ENCODE measurements around the gene KCNJ10.
A peak's percentile ranks its signal among the peaks of the same experiment; 100 is the strongest.

KCNJ10 gene

DNA sequence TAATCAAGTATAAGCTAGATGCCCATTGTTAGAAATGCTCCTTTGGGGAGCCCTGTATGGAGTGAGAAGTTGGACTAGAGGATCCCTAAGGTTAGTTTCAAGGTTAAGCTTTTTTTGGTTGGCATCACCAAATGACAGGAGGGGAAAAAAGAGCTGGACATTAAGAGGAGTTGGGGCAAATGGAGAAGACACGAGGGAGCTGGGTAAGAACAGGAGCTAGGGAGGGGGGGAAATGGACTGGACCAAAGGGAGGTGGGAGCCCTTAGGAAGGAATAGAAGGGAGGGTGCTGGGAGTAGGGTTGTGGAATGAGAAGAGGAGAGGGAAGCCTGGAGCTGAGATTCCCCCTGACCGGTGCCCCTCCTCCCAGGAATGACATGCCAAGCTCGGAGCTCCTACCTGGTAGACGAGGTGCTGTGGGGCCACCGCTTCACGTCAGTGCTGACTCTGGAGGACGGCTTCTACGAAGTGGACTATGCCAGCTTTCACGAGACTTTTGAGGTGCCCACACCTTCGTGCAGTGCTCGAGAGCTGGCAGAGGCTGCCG is 17.2 kb upstream of the KCNJ10 start:
- no peak for DNase-seq (ENCODE audit: low read depth, low spot score)
- no peak overlapping the region for H3K4me3 ChIP-seq (ENCODE audit: low read length)

DNA sequence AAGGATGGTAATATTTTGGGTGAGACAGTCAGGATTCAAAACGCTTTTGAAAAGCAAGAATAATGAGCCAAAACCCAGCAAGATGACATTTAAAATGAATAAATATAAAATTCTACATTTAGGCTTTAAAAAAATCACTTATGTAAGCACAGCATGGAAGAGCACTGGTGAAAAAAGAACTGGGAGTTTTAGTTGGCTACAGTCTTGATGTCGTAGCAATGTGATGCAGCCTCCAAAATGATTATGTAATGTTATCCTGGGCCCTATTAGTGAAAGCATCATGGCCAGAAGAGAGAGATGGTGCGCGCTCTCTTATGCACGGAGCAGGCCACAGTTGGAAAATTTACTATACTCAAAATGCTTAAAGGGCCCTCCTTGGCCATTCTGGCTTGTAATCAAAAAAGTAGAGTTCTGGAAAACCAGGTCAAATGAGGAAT is 16.5 kb upstream of the KCNJ10 start:
- DNase-seq (ENCODE audit: low read depth, low spot score), result no peak
- H3K4me3 ChIP-seq (ENCODE audit: low read length), result no peak overlapping the region

DNA sequence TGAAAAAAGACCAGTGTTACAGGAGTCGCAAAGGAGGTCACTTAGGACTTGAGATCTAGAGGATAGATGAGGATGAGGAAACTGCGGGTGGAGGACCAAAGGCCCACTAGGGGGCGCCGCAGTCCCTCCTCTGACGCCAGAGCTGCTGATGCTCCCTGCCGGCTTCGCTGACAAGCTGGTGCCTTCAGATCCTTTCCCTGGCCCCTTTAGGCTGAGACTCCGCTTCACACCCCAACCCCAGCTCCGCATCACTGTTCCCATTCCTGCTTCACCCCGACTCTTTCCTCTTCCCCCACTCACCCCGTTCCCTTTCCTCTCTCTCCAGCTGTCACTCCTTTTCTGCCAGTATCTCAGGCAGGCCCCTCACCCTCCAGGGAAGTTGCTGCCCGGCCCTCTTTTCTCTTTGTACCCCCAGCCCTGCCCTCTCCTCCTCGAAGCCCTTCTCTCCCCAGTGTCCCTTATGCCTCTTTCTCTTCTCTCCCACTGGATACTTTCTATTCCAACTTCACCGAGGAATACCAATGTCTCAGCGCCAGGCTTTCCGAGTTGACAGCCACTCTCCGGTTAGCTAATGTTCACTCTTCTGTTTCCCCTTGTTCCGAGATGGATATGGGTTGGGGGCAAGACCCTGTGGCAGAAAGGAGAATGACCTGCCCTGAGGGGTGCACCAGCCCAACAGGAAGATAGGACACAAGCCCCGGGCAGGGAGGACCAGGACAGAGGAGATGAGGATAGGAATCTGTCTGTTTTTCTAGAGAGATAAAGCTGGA is 15.9 kb upstream of the KCNJ10 start:
- DNase-seq (ENCODE audit: low read depth, low spot score), result peak; percentile 53
- no peak overlapping the region for H3K4me3 ChIP-seq (ENCODE audit: low read length)

DNA sequence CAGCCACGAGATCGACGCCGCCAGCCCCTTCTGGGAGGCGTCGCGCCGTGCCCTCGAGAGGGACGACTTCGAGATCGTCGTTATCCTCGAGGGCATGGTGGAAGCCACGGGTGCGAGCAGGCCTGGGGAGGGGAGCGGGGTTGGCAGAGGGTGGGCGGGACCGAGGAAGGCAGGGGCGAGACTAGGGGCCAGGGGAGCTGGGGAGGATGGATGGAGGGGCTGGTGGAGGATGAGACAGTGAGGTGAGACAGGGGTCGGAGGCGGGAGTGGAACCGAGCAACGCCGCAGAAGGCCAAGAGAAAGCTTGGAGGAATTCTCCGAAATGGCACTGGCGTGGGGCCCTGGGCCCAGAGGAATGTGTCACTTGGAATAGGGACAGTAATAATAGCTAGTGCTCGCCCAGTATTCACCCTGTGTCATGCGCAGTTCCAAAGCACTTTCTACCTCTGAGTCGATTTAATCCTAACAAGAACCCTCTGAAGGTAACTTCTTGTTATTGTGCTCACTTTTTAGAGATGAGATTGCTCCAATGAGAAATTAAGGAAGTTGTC is 14.9 kb upstream of the KCNJ10 start:
- no peak overlapping the region for H3K4me3 ChIP-seq (ENCODE audit: low read length)
- no peak for DNase-seq (ENCODE audit: low read depth, low spot score)

DNA sequence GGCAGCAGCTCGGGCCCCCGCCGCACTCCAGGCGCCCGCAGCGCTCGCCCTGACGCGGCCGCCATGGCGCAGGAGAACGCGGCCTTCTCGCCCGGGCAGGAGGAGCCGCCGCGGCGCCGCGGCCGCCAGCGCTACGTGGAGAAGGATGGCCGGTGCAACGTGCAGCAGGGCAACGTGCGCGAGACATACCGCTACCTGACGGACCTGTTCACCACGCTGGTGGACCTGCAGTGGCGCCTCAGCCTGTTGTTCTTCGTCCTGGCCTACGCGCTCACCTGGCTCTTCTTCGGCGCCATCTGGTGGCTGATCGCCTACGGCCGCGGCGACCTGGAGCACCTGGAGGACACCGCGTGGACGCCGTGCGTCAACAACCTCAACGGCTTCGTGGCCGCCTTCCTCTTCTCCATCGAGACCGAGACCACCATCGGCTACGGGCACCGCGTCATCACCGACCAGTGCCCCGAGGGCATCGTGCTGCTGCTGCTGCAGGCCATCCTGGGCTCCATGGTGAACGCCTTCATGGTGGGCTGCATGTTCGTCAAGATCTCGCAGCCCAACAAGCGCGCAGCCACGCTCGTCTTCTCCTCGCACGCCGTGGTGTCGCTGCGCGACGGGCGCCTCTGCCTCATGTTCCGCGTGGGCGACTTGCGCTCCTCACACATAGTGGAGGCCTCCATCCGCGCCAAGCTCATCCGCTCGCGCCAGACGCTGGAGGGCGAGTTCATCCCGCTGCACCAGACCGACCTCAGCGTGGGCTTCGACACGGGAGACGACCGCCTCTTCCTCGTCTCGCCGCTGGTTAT is 14.2 kb upstream of the KCNJ10 start:
- no peak for DNase-seq (ENCODE audit: low read depth, low spot score)
- no peak overlapping the region for H3K4me3 ChIP-seq (ENCODE audit: low read length)

GRCh38 chr1:160082926-160083325 is 13.0 kb upstream of the KCNJ10 start:
- no peak for DNase-seq (ENCODE audit: low read depth, low spot score)
- no peak overlapping the region for H3K4me3 ChIP-seq (ENCODE audit: low read length)

DNA sequence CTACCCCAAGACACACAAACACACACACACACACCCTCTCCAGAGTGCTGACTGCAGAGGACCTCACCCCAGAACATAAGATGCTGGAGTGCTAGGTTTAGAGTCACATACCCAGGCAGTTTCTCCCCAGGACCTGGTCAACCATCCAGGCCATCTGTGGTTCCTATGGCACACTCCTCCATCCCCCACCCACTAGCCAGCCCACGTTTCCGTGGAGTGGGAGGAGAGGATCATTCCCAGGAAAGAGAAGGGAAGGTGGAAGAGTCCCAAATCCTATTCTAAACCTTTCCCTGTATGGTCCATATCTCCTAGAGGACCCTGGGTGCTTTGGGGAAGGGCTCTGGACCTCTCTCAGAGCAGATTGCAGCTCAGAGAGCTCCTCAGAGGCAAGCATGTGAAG is 12.5 kb upstream of the KCNJ10 start:
- no peak for DNase-seq (ENCODE audit: low read depth, low spot score)
- H3K4me3 ChIP-seq (ENCODE audit: low read length), result no peak overlapping the region

DNA sequence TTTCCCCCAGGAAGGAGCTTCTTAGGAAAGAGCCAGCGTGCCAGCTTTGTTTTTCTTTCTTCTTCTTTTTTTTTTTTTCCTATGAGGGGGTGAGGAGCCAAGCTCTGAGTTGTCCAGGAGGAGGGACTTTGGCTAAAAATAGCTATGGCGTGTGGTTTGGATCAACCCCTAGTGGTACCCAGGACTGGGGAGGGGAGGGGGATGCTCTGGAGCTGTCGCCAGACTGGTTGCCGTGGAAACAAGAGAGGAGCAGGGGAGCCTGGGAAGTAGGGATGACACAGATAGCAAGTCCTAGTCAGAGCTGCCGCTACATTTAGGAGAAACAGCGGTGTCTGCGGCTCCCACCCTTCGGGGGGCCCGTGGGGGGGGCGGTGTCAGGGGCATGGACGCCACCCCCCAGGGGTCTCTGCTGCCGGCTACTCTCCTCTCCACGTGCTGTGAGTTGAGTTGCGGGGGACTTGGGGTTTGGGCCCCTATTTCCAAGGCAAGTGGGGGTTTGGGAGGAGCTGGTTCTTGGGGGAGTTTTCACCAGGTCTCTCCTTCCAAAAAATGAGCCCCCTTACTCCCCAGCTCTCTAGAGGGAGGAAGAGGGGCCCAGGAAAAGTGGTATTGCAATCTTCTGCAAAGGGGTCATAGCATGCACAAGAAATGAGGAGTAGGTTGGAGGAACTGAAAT is 11.4 kb upstream of the KCNJ10 start, which contains the start of gene KCNJ9:
Gene KCNJ9 (plus strand): TSS at position 278 of the 676 bp plus-strand sequence. CDS start 2,493 bp downstream, outside the sequence.
- H3K4me3 ChIP-seq (ENCODE audit: low read length), result no peak within 1 kb of the TSS
- DNase-seq (ENCODE audit: low read depth, low spot score), result no peak

DNA sequence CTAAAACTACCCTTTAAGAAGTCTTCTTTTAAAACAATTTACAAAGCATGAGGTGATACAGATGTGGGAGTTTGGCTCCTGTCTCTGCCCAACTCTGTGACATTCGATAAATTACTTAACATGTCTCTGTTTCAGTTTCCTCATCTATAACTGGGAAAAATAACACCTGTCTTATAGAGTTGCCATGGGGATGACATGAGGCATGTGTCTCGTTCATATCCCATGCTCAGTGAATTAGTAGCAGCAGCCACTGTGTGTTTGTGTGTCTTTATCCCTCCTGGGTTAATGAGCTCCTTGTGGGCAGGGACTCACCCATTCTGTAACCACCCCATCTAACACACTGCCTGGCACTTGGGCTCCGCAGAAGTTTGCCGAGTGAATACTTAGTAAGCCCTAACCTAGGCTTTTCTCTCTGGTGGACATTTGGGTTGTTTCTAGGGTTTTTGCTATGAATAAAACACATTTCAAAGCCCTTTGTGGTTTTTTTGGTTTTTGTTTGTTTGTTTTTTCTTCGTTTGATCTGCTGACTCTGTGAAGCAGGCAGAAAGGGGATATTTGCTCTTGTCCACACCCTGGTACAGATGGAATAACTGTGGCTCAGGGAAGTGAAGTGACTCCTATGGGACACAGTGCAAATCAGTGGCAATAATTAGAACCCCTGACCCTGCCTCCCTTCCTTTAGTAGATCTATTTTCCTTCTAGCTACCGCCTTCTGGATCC is 10.6 kb upstream of the KCNJ10 start:
- DNase-seq (ENCODE audit: low read depth, low spot score), result no peak
- H3K4me3 ChIP-seq (ENCODE audit: low read length), result no peak overlapping the region

DNA sequence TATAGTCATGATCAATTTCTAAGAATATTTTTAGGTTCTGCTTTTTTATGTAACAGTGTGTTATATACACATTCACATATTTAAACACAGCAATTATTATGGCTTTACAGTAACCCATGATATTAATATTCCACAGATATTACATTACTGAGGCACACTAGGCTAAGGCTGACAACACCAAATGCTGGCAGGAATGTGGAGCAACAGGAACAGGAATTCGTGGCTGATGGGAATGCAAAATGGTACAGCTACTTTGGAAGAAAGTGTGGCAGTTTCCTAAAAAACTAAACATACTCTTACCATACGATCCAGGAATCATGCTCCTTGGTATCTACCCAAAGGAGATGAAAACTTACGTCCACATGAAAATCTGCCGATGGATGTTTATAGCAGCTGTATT is 9.5 kb upstream of the KCNJ10 start:
- no peak for DNase-seq (ENCODE audit: low read depth, low spot score)
- no peak overlapping the region for H3K4me3 ChIP-seq (ENCODE audit: low read length)

- H3K4me3 ChIP-seq (ENCODE audit: low read length), result no peak overlapping the region
- no peak for DNase-seq (ENCODE audit: low read depth, low spot score)
Measured at GRCh38 chr1:160078512-160079195, 8.7 kb upstream of the KCNJ10 start.

GRCh38 chr1:160077486-160077885 is 7.5 kb upstream of the KCNJ10 start:
- no peak overlapping the region for H3K4me3 ChIP-seq (ENCODE audit: low read length)
- DNase-seq (ENCODE audit: low read depth, low spot score), result no peak

DNA sequence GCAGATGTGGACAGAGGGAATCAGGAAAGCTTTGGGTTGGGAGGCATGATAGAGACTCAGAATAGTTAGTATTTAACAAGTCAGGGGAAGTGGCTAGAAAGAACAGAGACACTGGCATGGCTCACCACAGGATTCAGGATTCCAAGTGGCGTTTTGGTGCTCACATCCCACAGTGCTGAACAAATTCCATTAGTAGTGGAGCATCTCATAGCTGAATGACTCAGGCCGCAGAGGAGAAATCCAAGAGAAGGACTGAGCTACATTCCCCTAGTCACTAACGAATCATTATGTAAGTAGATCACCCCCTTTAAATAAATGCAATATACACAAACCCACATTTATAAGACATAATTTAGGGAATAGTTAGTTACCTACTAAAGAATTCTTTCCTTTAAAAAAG is 6.3 kb upstream of the KCNJ10 start:
- no peak overlapping the region for H3K4me3 ChIP-seq (ENCODE audit: low read length)
- no peak for DNase-seq (ENCODE audit: low read depth, low spot score)

DNA sequence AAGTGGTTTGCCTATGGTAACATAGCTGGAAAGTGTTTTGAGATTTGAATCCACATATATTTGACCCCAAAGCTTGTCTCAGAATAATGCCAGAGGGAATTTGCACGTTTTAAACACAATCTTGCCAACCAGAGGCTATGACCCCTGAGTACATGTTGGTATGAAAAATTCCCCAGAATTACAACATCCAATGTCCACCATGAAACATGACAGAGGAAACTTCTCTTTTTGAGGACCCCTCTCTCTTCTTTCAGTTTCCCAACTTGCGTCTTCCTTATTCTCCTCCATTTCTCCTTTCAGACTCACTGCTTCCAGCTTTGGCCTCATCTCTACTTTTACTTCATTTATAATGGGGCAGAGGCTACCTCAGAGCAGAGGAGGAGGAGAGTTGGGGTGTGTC is 5.9 kb upstream of the KCNJ10 start:
- no peak overlapping the region for H3K4me3 ChIP-seq (ENCODE audit: low read length)
- DNase-seq (ENCODE audit: low read depth, low spot score), result no peak

GRCh38 chr1:160074865-160075264 is 4.9 kb upstream of the KCNJ10 start:
- DNase-seq (ENCODE audit: low read depth, low spot score), result no peak
- no peak overlapping the region for H3K4me3 ChIP-seq (ENCODE audit: low read length)

- no peak overlapping the region for H3K4me3 ChIP-seq (ENCODE audit: low read length)
- DNase-seq (ENCODE audit: low read depth, low spot score), result no peak
Measured at GRCh38 chr1:160071289-160071688, 1.3 kb upstream of the KCNJ10 start.

DNA sequence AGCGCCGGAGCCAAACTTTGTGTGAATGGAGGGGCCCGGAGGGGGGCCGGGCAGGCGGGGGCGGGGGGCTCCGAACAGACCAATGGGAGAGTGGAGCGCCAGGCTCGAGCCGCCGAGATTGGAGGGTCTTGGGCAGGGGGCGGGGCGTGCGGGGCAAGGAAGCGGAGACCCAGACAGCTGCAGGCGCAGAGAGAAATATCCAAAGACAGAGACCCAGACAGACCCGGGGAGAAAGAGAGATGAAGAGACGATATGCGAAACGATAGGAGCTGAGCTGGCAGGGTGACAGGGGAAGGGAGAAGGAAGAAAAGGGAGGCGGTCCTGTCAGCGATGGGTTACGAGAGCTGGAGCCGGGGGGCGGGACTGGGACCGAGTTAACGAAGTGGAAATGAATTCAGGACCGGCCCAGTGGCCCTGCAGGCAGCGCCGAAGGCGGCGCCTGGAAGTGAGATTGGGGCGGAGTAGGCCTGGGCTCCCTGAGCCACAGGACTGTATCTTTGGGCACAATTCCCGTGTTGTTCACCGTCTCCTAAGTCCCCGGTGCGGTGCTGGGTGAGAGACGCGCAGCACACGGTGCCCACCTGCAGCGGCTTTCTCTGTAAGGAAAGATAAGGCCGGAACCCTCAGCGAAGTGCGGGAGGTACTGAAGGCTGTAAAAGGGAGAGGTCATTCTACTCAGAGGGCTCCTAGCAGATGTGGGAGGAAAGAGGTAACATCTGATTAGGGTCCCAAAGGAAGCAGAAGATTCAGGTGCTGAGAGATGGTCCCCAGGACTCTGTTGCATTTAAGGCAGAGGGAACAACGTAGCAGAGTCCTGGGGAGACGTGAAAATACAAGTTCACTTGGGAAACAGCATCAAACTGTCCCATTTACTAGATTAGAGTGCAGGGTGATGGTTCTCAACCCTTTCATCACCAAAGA is 543 bp upstream of the KCNJ10 start:
- peak; percentile 54 for DNase-seq (ENCODE audit: low read depth, low spot score)
- H3K4me3 ChIP-seq (ENCODE audit: low read length), result peak overlapping the region; percentile 77

Data from Jurkat, Clone E6-1 (cell line).